Tongue (tissue), 2 donors: ENCODE data around the gene GSTM4. TPM values are rescaled to one million over a fixed set of nuclear protein-coding genes. Genes with fewer than 3 reads are reported as not detected.
A peak's percentile ranks its signal among the peaks of the same experiment; 100 is the strongest.
"Not testable (repeated sequence)": the region's sequence is repeated elsewhere in the genome, so short reads cannot be mapped to it uniquely, and the experiment has no call there.

Experiments
- DNase-seq: peaks from one replicate; pipeline ENCODE4 v3.0.0-alpha.2; 2015
- total RNA-seq: library from RNA; depleted of rRNA; stranded (reverse); fragments of >200 nt; gene quantifications from one replicate; pipeline ENCODE4 v1.2.3, GENCODE V29; 2014

The GSTM4 gene
- total RNA-seq, 1 donor from 2014 or later = 11.4 TPM

DNA sequence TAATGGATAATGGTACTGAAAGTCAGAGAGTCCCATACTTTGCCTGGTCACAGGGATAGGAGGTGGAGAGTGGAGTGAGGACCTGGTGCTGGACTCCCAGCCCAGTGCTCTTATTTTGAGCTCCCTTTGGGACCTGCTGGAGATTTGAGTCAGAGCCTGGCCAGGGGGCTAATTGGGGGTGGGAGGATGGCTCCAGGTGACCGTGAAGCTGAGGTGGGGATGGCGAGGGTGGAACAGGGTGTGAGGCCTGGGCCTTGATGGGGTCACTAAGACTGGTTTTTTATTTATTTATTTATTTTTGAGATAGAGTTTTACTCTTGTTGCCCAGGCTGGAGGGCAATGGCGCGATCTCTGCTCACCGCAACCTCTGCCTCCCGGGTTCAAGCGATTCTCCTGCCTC is 18.5 kb upstream of the GSTM4 start:
- DNase-seq = no peak

DNA sequence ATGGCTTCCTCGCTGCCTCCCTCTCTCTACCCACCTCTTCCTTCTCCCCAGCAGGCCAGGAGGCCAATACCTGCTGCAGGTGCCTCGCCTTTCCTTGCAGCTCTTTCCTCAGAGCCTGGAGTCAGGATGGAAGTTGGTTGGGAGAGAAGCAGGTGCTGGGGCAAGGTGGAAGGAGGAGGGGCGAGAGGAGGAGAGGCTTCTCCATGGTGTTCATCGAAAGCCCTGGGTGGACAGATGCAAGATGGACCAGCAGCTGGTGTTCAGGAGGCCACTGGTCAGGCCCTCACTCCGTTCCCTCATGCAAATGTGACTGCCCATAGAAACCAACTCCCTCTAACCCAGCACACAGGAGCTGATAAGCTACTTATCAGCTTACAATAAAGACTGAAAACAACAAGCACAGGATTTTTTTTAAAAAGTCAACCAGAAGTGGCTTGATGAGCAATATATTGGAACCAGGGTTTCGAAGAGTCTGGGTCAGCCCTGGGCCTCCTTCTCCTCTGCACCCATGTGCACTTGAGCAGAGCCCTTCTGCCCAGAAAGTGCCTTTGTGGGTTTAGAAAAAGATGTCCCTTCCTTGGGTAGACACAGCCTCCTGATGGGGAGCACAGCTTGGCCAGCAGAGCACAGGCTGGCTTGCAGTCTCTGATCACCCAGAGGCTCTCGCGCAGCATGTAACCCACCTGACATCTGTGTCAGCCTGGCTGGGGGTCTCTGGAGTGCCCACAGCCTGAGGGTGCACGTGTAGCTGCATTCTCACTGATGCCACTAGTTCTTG is 16.6 kb upstream of the GSTM4 start:
- no peak for DNase-seq

DNA sequence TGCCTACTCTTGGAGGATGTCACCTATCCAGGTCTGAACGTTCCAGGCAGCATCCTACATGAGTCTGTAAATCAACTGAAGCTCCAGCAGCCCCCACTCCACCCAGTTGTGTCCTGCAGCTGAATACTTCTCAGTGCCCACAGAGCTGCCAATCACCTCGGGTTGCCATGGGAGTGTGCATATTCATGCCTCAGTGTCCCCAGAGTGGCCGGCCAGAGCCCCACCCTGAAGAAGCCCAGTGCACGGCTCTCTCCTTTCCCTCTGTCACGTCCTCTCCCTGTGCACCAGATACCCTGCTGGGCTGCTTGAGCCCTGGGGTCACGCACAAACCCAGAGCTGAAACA is 16.1 kb upstream of the GSTM4 start:
- no peak for DNase-seq

DNA sequence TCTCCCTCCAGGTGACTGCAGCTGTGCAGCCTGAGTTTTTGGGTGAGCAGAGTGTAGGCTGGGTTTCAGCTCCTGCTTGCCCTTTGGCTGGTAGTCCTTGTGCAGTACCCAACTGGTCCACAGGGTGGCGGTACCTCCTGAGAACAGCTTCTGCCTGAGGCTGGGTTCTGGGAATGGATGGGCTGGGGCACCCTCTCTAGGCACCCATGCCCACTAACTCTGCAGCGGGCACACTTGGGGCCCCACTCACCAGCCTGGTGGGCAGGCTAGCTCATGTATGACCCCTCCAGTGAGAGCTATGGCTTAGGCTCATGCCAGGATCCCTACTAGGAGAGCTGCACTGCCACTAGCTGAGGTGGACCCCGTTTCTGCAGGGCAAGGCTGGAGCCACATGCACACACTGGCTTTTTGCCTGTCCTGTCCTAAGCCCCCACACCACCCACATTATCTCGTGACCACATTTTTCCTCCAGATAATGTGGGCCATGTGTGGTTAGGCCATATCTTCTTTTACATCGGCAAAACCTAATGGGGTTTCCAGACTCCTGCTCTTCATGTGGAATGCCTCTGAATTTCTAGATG is 15.5 kb upstream of the GSTM4 start:
- DNase-seq = peak; percentile 82

DNA sequence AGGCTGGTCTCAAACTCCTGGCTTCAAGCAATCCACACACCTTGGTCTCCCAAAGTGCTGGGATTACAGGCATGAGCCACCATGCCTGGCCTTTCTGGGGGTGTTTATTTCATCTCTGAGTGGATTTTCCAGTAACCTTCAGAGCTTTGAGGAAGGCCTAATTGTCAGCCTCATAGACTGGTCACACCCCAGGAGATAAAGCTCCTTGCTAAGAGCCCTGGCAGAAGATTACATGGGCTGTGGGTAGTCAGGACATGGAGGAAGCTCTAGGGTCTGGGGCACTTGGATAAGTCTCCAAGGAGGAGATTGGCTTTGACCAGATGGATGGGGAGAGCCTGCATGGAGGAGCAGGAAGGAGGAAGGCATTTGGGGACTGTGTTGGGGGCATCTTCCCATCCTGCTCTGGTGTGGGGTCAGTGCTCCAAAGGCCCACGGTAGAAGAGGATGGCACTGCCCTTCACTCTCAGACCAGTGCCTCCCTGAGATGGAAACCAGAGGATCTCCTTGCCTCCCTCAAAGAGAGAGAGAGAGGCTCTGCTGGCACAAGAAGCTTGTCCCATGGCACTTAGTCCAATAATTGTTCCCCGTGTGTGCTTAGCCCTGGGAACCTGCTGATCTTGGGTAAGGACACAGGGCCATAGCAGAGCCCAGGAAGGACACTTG is 14.7 kb upstream of the GSTM4 start:
- DNase-seq = no peak

DNA sequence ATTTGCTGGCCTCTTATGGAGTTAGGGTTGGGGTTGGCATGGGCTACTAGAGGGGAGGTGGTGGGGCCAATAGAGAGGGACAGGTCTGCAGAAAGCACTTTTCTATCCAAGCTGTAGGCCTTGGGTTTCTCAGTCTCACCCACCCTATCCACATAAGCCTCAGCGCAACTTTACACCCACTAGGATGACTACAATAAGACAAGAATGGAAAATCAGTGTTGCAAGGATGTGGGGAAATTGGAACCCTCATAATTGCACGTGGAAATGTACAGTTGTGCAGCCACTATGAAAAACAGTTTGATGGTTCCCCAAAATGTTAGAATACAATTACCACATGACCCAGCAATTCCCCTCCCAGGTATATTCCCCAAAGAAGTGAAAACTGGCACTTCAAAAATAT is 14.0 kb upstream of the GSTM4 start:
- DNase-seq = no peak

DNA sequence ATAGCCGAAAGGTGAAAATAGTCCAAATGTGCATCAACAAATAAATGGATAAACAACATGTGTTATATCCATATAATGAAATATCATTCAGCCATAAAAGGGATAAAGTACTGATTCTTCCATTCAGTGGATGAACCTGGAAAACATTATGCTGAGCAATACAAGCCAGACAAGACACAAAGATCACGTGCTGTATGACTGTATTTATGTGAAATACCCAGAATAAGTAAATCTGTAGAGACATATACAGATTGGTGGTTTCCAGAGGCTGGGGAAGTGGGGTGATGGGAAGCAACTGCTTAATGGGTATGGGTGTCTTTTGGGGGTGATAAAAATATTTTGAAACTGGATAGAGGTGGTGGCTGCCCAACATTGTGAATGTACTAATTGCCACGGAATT is 13.3 kb upstream of the GSTM4 start:
- peak; percentile 46 for DNase-seq

DNA sequence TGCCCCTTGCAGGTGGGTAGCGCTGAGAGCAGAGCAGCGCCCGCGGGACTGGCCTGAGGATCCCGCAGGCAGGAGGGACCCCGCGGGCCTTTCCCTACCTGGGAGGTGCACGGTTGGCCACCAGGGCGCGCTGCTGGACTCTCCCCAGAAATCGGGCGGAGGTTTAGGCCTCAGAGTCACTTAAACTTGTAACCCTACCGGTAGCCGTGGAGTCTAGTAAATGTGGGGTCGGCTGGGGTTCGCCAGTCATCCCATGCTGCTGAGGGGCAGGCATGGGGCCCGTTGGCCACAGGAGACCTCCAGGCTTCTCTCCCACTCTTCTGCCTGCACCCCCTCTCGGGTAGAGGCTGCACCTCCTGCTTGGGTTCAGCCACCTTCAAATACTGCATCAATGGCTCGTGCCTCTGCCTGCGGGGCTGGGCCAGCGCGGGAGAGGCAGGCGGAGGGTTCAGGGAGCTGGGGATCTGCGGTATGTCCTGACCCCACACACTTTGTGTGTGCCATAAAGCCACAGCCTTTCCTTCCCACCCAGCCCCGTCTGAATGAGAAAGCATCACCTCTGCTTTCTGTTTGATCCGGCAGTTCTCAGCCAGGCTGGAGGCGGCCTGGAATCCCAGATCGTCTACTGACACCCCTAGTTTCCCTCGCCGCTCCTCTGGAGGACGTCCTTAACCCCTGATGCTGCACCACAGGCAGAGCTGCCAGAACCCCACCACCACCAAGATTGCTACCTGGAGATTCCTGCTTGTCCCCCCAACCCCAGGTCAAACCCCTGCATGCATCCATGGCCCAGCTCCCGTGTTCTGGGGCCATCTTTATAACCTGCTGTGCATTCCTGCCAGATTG is 12.3 kb upstream of the GSTM4 start:
- peak; percentile 82 for DNase-seq

DNA sequence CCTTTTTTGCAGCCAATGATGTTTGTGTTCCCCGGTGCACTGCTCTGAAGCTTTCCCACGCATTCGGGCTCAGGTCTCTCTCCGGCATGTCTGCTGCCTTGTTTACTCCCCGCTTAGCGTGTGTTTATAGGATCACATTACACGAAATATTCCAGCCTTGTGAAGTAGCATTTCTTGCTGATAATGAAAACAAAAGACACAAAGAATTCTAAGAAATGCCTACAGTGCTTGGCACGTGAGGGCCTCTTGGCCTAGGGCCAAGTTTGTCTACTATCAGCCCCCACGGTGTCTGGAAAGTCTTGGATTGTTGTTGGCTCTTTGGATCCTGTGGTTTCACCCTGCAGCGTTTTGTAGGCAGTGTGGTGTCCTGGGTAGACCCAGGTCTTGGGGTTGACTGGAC is 11.2 kb upstream of the GSTM4 start:
- DNase-seq = peak; percentile 14

DNA sequence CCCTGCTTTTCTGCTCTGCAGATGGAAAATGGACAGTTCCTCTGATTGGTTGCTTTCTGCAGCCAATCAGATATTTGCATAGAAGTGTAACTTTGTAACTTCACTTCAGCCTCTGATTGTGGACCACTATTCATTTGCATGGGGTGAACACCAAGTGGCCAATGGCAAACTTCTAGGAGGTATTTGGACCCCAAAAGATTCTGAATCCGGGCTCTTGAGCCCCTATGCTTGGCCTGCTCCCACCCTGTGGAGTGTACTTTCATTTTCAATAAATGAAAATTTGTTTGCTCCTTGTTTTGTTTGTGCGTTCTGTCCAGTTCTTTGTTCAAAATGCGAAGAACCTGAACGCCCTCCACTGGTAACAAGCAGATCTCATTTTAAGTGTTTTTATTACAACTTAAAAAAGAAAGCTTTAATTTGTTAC is 6.4 kb upstream of the GSTM4 start:
- peak; percentile 70 for DNase-seq

DNA sequence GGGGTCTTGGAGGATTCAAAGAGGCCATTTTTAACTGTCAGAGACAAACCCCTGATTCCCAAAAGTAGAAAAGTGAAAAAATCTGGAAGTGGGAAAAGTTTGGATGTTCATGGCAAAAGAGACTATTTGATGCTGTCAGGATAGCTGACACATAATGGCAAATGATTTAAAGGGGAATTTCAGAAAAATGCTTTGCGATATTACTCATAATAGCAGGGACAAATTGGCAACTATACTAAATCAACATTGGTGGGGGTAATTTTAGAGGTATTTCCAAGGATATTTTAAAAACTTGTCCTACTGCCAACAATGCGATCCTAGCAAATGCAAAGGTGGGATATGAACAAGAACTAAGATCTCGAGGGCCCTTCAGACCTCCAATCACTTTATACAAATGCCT is 5.3 kb upstream of the GSTM4 start:
- DNase-seq = no peak

DNA sequence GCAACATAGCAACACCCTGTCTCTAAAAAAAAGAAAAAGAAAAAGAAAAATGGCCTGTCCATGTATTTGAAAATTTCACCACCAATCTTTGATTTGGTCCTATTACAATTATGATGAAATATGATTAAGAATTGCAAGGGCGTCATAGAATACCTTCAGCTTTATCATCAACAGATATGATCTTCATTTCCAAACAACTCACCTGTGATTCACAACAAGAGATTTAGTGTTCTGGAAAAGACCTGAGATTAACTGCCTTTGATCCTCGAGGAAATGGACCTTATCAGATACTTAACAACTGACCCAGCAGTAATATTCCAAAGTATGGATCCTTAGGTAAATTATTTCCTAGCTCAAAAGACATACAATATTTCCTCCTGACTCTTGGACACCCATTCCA is 3.5 kb upstream of the GSTM4 start:
- DNase-seq = no peak

DNA sequence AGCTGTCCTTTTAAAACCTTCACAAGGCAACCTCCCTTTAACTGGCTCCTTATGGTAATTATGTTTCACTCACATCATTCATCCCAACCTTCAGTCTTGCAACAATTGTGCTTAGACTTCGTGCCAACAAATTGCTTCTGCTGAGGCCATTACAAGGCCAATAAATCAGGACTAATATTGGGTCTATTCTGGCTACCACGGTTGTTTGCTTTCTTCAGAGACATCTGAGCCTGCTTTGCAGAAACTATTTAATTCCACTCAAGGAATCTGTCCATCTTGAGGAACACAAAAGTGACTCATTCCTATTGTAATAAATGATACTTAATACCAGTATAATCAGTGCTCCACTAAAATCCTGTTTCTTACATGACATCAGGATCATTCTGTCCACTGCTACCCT is 2.6 kb upstream of the GSTM4 start:
- DNase-seq = no peak

DNA sequence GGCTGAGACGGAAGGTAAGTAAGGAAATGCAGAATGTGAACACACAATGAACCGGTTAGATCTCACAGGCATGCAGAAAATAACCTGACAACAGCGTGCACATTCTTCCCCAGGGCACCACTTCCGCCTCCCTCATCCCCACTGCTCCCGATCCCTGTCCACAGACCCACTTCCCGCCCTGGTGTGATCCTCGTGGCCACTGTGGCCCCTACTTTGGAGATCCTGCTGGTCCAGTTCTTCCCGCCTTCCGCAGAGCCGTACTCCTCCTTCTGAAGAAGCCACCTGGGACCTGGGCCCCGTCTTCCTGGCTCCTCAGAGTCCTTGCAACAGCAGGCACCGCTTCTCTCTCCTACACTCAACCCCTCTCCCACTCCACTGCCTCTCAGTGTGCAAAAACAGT is 1.4 kb upstream of the GSTM4 start:
- no peak for DNase-seq

DNA sequence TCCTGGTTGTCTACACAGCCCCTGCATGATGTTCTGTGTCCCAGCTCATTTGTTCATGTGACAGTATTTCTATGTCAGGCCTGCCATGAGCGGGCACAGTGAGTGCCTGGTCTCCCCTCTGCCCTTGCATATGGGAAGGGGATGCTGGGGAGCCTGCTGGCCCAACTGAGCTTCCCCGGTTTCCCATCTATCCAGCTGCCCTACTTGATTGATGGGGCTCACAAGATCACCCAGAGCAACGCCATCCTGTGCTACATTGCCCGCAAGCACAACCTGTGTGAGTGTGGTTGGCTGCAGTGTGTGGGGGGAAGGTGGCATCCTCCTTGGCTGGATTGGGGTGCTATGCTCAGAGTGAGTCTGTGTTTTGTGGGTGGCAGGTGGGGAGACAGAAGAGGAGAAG is 1.5 kb downstream of the GSTM4 start:
- DNase-seq = no peak

DNA sequence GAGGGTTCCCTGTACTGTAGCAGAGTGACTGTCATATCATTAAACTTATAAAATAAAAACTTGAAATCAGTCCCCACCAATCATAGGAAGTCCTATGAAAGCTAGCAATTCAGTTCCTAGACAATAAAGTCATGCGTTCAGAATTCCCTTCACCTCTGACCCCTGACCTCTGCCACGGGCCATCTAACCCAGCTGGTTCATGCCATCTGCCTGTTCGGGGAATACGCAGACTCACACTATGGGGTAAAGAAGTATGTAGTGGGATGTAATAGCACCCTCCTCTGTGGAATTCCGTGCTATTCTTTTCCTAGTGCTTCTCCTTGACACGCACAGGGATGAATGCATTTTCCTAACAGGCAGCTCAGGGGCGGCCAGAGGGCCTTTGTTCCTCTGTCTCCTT is 2.1 kb downstream of the GSTM4 start:
- no peak for DNase-seq

DNA sequence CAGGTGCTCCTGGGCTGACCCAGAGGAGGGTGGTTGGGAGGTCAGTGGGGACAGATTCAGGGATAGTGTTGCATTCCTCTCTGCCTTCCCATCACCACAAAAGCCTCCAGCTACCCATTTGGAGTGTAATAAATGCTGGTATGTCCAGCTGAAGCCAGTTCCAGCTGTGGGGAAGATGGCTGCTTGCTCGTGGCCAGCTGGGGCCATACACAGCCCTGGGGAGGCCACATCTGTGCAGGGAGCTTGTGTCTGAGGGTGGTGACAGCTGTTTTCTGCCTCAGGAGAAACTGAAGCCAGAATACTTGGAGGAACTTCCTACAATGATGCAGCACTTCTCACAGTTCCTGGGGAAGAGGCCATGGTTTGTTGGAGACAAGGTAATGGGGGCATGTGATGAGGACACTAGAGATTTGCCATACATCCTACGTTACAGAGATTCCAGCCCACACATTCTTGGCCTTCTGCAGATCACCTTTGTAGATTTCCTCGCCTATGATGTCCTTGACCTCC is 2.7 kb downstream of the GSTM4 start:
- no peak for DNase-seq

DNA sequence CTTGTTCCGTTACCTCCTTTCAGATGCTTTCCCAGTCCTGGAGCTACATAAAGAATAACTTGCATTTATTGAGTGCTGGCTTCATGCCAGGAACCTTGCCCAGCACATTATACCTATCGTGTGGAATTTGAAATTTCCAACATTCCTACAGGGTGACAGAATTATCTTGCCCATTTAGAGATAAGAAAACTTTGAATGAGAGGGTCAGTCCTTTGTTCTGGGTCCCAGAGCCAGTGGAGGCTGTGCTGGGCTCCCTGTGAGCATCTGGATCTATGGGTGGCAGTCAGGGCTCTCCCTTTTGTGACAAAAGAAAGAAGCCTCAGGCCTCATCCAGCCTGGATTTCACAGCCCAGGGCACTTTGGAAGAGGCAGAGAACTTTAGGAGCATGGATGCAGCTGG is 3.2 kb downstream of the GSTM4 start:
- DNase-seq = no peak

DNA sequence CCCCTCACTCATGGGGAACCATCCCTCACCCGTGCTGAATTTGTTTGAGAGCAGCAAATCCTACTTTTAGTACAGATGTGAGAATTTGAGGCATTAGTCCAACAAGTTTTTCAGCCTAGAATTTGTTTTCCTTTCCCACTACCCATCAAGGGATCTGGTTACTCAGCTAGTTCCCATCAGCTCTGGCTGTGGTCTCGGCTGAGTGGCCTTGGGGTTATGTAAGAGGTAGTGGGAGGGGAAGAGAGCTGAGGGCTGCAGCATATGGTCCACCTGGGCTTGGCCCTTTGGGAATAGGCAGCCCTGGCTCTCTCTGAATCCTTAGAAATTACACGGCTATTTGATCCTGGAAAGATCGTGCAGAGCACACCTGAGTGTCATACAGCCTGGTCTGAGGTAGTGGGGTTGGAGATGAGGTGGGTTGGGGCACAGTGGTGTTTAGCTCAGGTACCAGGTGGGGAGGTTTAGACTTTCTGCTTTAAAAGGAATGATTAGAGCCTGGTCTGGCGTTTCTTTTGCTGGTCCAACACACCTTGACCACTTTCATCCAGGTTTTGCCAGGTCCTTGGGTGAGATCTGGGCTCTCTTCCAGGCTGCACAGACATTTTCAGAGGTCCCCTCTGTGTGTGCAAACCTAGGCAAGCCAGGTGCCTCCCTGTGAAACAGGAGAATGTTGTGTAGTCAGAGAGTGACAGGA is 4.2 kb downstream of the GSTM4 start:
- DNase-seq = no peak

DNA sequence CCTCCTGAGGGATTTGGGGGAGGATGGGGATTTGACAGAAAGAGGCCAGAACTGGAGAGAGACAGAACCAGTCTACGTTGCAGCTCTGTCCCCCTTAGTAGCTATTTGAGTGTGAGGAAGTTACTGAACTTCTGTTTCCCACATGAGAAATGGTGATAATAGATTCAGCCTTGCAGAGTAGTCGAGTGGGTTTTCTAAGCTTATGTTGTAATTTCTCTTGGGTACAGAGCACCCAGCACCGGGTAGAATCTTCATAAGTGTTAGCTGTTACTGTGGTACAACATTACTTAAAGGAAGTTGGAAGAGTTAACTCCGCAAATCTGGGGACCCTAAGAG is 4.8 kb downstream of the GSTM4 start:
- DNase-seq = not testable (repeated sequence)

DNA sequence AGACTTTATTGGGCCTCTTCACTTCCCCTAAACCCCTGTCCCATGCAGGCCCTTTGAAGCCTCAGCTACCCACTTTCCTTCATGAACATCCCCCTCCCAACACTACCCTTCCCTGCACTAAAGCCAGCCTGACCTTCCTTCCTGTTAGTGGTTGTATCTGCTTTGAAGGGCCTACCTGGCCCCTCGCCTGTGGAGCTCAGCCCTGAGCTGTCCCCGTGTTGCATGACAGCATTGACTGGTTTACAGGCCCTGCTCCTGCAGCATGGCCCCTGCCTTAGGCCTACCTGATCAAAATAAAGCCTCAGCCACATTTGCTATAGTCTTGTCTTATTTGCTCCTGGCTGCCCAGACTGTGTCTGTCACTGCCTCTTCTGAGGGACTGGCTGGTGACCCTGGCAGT is 5.5 kb downstream of the GSTM4 start:
- no peak for DNase-seq

DNA sequence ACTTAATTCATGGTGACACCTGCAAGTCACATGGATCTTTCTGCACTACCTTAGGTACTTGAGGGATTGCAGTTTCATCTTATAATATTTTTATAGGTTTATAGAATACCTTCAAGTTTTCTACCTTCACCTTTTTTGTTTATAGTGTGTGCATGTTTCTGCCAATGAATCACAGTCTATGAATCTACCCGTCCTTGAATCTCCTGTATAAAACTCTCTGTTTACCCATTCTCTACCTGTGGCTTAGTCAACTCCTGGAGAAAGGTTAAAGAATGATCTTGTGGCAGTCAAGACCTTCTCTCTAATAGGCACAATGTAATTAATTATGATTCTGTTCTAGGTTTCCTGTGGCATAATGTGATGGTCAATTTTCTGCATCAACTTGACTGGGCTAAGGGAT is 8.8 kb downstream of the GSTM4 start:
- DNase-seq = no peak
